HG02852 (cell line): ENCODE data around the gene KIF1C.

Experiments used
- ATAC-seq: cut with Tn5 transposase; IDR thresholded peaks from one replicate; pipeline ENCODE4 v1.9.1; 2021; ENCODE audit warnings: mild to moderate bottlenecking, moderate library complexity; ENCODE audit not compliant: unreplicated experiment

The KIF1C gene

DNA sequence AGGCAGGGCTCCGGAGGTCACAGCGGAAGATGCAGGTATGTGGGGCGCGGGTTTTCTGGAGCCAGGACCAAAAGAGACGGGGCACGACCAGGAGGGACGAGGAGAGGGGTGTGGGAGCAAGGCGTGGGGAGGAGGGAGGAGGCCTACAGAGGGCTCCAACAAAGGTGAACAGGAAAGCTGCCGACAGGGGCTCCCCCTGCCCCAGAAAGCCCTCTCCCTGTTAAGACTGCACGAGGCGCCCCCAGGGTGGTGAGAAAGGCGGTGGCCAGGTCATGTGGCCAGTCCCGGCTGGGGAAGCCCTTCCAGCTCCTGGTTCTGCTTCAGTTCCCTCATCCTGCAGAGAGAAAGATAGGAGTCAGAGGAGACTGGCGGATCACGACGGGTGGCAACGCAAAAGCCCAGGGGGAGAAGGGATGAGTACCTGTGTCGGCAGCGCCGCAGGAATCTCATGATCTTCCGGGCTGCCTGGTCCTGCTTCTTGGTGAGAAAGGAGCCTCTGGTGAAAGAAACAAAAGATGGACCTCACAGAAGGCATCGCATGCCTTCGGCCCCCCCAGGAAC is 29.2 kb upstream of the KIF1C start:
- no peak for ATAC-seq

- no peak for ATAC-seq
Observed at GRCh38 chr17:4969047-4969550, 28.7 kb upstream of the KIF1C start.

DNA sequence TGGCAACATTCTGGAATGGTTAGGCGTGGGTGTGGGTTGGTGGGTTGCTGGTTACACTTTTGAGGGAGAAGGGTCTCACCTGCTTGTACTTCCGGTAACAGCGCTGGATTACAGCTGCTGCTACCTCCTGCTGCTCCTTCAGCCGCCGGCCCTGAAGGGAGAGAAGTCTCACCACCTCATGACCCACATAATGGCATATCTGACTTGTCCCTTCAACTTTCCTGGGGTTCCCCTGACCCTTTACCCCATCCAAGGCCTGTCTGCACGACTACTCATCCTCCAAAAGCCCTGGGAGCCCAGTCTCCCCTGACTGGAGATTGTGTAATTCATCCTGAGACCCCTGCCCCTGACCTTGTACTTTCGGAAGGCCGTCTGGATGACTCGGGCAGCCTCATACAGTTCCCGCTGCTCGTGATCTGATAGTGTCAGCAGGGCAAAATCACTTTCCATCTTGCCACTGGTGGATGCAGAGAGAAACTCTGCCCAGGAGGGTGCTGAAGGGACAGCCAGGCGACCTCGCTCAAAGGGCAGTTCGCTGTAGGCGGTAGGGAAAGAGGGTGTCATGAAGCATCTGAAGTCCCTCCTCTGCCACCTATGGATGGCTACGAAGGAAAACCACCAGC is 28.1 kb upstream of the KIF1C start:
- no peak for ATAC-seq

- ATAC-seq: no peak
Observed at GRCh38 chr17:4970273-4970672, 27.5 kb upstream of the KIF1C start.

GRCh38 chr17:4971826-4972225 is 25.9 kb upstream of the KIF1C start:
- ATAC-seq: no peak

DNA sequence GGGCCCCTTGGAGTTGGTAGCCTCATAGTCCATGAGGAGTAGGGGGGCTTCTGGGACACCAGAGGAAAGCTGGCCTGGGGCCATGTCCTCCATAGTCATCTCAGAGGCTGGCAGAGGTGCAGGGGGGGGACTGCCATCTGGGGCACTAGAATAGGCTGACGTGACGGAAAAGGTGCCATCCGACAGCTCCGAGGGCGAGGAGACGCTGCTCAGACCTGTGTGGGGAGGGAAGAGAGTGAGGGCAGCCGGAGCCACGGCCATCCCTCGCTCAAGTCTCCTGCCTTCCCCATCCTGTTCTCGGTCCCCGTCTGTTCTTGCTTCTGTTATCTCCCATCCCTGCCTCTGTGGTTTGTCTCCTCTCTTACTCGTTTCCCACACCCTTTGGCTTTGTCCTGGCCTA is 25.4 kb upstream of the KIF1C start:
- no peak for ATAC-seq

DNA sequence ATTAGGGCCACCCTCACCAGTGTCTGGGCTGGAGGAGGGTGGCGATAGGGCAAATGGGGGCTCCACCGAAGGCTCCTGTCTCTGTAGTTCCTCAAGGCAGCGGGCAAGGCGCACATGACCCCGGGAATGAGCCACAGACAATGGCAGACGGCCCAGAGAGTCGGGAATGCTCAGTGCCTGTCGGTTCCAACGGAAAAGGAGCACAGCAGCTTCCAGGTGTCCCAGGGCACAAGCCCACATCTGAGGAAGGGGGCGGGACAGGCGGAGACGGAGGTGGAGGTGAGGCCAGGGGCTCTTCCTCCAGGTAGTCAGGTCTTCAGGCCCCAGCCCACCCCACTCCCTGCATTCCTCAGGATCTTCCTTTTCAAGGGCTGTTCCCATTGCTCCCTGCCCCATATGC is 25.0 kb upstream of the KIF1C start:
- no peak for ATAC-seq

- no peak for ATAC-seq
Observed at GRCh38 chr17:4973256-4974114, 24.3 kb upstream of the KIF1C start.

DNA sequence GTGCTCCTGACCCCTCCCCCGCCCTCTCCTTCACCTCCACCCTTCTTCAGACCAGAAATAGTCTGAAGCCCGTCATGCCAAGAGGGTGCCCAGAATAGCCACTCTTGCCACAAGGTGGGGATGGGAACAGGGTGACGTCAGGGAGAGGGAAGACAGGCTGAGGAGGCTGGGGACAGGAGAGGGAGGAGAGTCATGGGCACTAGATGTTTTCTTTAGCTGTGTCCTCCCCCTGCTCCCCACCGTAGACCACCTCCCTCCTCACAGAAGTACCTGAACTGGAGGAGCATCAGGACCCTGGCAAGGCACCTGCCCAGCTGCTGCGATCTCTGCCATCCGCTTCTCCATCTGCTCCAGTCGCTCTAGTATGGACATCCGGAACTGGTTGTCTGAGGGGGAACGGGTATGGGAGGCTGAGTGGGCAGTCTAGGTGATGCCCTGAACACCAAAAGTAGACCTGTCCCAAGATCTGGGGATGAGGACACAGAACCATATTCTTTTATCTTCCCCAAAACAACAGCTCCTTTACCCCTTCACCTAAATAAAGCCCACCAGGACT is 23.6 kb upstream of the KIF1C start:
- ATAC-seq: no peak

DNA sequence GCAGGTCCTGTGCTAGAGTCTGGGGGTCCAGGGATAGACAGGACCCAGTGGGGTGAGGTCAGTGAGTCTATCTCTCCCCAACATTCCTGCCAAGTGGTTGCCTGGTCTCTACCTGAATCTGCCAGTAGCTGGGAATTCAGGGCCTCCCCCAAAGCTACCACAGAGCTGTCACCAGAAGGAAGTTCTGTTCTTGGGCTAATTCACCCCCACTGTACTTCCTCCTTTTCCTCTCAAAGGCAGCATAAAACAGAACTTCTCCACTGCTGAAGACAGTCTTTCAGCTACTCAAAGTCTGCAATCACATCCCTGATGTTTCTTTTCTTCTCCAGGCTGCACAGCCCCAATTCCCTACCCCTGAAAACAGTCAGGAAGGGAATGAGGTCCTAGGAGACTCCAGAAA is 19.0 kb upstream of the KIF1C start:
- ATAC-seq: no peak

- no peak for ATAC-seq
Observed at GRCh38 chr17:4980644-4981216, 17.0 kb upstream of the KIF1C start.

DNA sequence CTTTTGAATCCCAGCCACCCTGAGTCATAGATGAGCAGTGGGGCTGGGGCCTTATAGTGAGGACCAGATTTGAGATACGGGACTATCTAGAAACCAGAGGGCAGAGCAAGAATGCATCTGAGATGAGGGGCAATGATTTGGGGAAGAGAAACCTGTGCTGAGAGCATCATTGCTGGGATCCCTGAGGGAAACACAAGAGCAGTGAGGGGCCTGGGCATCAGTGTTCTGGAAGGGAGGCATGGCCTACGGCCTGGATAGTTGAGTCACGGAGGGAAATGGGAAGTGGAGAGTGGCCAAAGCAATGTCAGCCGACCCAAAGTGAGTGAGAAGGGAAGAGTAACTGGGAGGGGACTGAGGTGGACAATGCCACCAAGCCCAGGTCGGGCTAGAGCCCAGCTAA is 15.4 kb upstream of the KIF1C start:
- no peak for ATAC-seq

DNA sequence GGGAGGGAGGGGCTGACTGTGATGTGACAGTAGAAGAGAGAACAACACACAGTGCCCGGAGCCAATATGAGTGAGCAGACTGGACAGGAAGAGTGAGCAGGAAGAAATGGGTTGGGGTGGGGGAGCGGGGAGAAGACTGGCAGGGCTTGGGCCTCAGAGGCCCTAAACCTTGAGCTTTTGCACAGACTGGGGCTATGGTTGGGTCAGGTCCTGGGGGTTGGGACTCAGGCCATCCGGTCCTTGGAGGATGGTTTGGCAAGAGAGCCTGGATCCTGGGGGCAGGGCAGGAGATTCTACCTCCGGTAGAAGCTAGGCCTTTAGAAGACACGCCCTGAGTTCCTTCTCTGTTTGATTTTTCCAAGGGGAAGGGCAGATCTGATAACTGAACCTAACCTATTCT is 11.3 kb upstream of the KIF1C start:
- ATAC-seq: no peak

- ATAC-seq: peak; percentile 70
Observed at GRCh38 chr17:4986951-4987766, 10.6 kb upstream of the KIF1C start, which contains the start of gene CAMTA2. CAMTA2 (minus strand) TSS chr17:4987675; CDS start chr17:4986222, 1,453 bp downstream.

- ATAC-seq: no peak
Observed at GRCh38 chr17:4987767-4988567, 9.8 kb upstream of the KIF1C start.

DNA sequence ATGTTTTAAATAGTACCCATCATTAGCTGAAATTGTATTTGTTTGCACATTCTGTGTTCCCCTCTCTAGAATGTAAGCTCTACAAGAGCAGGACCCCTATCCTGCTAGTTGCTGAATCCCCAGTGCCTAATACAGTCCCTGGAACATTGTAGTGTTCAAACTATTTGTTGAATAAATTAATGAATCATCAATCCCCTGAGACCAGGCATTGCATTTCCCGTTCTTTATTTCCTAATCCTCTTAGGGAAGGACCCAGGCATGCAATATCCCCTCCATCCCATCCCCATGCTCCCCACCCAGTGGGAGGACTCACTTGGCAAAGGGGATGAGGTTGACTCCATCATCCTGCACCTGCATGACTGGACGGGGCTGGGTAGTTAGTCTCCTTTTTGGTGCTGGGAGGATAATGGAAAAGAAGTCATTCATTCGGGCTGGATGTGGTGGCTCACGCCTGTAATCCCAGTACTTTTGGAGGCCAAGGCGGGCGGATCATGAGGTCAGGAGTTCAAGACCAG is 3.6 kb upstream of the KIF1C start:
- ATAC-seq: no peak

DNA sequence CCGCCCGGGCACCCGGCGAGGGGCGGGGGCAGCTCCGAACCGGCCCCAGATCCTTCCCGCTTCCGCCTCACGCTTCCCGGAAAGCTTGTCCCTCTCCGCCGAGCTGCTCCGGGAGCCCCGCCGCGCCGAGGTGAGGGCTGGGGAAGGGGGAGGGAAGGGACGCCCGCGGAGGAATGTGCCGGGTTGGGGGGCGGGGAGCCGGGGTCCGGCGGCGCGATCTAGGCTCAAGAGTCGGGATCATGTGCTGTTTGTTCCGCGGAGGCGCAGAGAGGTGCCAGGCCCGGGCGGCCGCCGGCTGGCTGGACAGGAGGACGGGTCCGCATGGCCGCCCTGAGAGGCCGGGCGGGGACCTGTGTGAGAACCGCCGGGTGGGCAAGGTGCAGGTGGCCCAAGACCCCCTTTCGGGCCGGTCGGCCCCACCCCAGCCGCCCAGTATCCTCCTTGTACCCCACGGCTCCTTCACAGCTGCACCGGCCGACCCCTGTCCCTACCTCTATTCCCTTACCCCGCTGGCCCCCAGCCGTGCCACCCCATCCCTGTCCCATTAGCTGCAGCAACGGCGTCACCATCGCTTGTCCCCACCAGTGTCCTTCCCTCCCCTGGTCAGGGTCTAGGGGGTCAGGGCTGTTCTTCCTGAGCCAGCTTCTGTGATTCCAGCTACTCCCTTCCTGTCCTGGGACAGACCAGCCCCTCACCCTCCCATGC is 429 bp downstream of the KIF1C start:
- ATAC-seq: peak; percentile 9

GRCh38 chr17:4998732-4999429 is 1.1 kb downstream of the KIF1C start:
- ATAC-seq: no peak
